IPS-20b (cell line): ENCODE results near the gene TACO1.
A peak's percentile ranks its signal among the peaks of the same experiment; 100 is the strongest.

Source experiments
- H3K27ac ChIP-seq: one replicate; pipeline ENCODE4 v1.5.1; 2013; ENCODE audit warnings: low read length
- H3K27me3 ChIP-seq: 2 replicates; pipeline ENCODE4 v1.6.1; 2013; ENCODE audit warnings: mild to moderate bottlenecking, low read length, inconsistent platforms; ENCODE audit not compliant: insufficient read depth
- H3K36me3 ChIP-seq: 2 replicates; pipeline ENCODE4 v1.6.1; 2013; ENCODE audit warnings: low read depth, mild to moderate bottlenecking, inconsistent platforms, low read length, moderate library complexity; ENCODE audit not compliant: insufficient read depth
- H3K4me1 ChIP-seq: 2 replicates; pipeline ENCODE4 v1.6.1; 2013; ENCODE audit warnings: mild to moderate bottlenecking, control low read depth, inconsistent platforms, low read length, moderate library complexity; ENCODE audit not compliant: insufficient read depth
- H3K4me3 ChIP-seq: 2 replicates; pipeline ENCODE4 v1.5.1; 2013; ENCODE audit warnings: mild to moderate bottlenecking, low read length, inconsistent platforms
- H3K9ac ChIP-seq: 2 replicates; pipeline ENCODE4 v1.6.1; 2013; ENCODE audit warnings: low read depth, mild to moderate bottlenecking, inconsistent platforms, low read length, moderate library complexity
- H3K9me3 ChIP-seq: 2 replicates; pipeline ENCODE4 v1.6.1; 2013; ENCODE audit warnings: mild to moderate bottlenecking, low read depth, low read length, inconsistent platforms; ENCODE audit not compliant: insufficient read depth

The TACO1 gene

GRCh38 chr17:63626551-63627180 is 26.0 kb downstream of the TACO1 start:
- no peaks in the 10 kb centered on the region for H3K9me3 ChIP-seq
- no peaks in the 10 kb centered on the region for H3K36me3 ChIP-seq
- H3K27ac ChIP-seq, result no peak overlapping the region
- H3K27me3 ChIP-seq, result no peaks in the 10 kb centered on the region
- no peak overlapping the region; the same call in 1 of the 2 replicates for H3K9ac ChIP-seq
- no peak overlapping the region for H3K4me3 ChIP-seq
- peaks cover 5% of the 10 kb centered on the region for H3K4me1 ChIP-seq

- H3K9ac ChIP-seq, result no peak overlapping the region
- peaks cover 14% of the 10 kb centered on the region for H3K4me1 ChIP-seq
Observed at GRCh38 chr17:63629627-63630026, 28.9 kb downstream of the TACO1 start.

GRCh38 chr17:63631062-63631461 is 30.4 kb downstream of the TACO1 start:
- H3K4me1 ChIP-seq, result peaks cover 14% of the 10 kb centered on the region
- H3K27me3 ChIP-seq, result no peaks in the 10 kb centered on the region
- H3K4me3 ChIP-seq, result no peak overlapping the region
- no peaks in the 10 kb centered on the region for H3K9me3 ChIP-seq
- no peak overlapping the region for H3K27ac ChIP-seq
- H3K36me3 ChIP-seq, result peaks cover 16% of the 10 kb centered on the region
- no peak overlapping the region for H3K9ac ChIP-seq

More at GRCh38 chr17:63629627-63630026, 28.9 kb downstream of the TACO1 start:
- no peaks in the 10 kb centered on the region for H3K9me3 ChIP-seq
- H3K4me3 ChIP-seq, result no peak overlapping the region
- H3K36me3 ChIP-seq, result peaks cover 3% of the 10 kb centered on the region; the same call in 1 of the 2 replicates
- no peak overlapping the region for H3K27ac ChIP-seq
- no peaks in the 10 kb centered on the region for H3K27me3 ChIP-seq

GRCh38 chr17:63631626-63632025 is 30.9 kb downstream of the TACO1 start:
- H3K4me3 ChIP-seq, result no peak overlapping the region
- H3K27ac ChIP-seq, result no peak overlapping the region
- H3K9ac ChIP-seq, result no peak overlapping the region
- H3K9me3 ChIP-seq, result no peaks in the 10 kb centered on the region
- peaks cover 14% of the 10 kb centered on the region for H3K4me1 ChIP-seq
- H3K27me3 ChIP-seq, result no peaks in the 10 kb centered on the region
- H3K36me3 ChIP-seq, result peaks cover 21% of the 10 kb centered on the region

GRCh38 chr17:63633742-63634141 is 33.0 kb downstream of the TACO1 start:
- H3K9ac ChIP-seq, result peak overlapping the region; percentile 44; the same call in 1 of the 2 replicates
- peaks cover 14% of the 10 kb centered on the region for H3K4me1 ChIP-seq
- H3K27me3 ChIP-seq, result no peaks in the 10 kb centered on the region
- H3K27ac ChIP-seq, result peak overlapping the region; percentile 25
- no peaks in the 10 kb centered on the region for H3K9me3 ChIP-seq
- H3K36me3 ChIP-seq, result peaks cover 24% of the 10 kb centered on the region
- 0 out of 2 replicates have a peak overlapping the region, but pooled peaks have one; percentile 1 for H3K4me3 ChIP-seq

GRCh38 chr17:63634163-63634562 is 33.5 kb downstream of the TACO1 start:
- peaks cover 14% of the 10 kb centered on the region for H3K4me1 ChIP-seq

GRCh38 chr17:63634816-63635215 is 34.1 kb downstream of the TACO1 start:
- peaks cover 24% of the 10 kb centered on the region for H3K36me3 ChIP-seq
- H3K4me1 ChIP-seq, result peaks cover 14% of the 10 kb centered on the region
- peak overlapping the region; percentile 44; the same call in 1 of the 2 replicates for H3K9ac ChIP-seq
- H3K27ac ChIP-seq, result no peak overlapping the region
- no peaks in the 10 kb centered on the region for H3K9me3 ChIP-seq
- H3K27me3 ChIP-seq, result no peaks in the 10 kb centered on the region
- no peak overlapping the region for H3K4me3 ChIP-seq

More at GRCh38 chr17:63634163-63634562, 33.5 kb downstream of the TACO1 start:
- no peaks in the 10 kb centered on the region for H3K27me3 ChIP-seq
- H3K36me3 ChIP-seq, result peaks cover 24% of the 10 kb centered on the region
- peak overlapping the region; percentile 44; the same call in 1 of the 2 replicates for H3K9ac ChIP-seq
- H3K4me3 ChIP-seq, result peak overlapping the region; percentile 1; the same call in 1 of the 2 replicates
- peak overlapping the region; percentile 25 for H3K27ac ChIP-seq
- H3K9me3 ChIP-seq, result no peaks in the 10 kb centered on the region

GRCh38 chr17:63635290-63635689 is 34.6 kb downstream of the TACO1 start:
- H3K9ac ChIP-seq, result no peak overlapping the region
- H3K4me1 ChIP-seq, result peaks cover 14% of the 10 kb centered on the region
- H3K36me3 ChIP-seq, result peaks cover 24% of the 10 kb centered on the region
- H3K27me3 ChIP-seq, result no peaks in the 10 kb centered on the region
- no peak overlapping the region for H3K4me3 ChIP-seq
- H3K27ac ChIP-seq, result no peak overlapping the region
- no peaks in the 10 kb centered on the region for H3K9me3 ChIP-seq

GRCh38 chr17:63635787-63636186 is 35.1 kb downstream of the TACO1 start:
- H3K4me3 ChIP-seq, result no peak overlapping the region
- H3K4me1 ChIP-seq, result peaks cover 14% of the 10 kb centered on the region
- peaks cover 24% of the 10 kb centered on the region for H3K36me3 ChIP-seq
- H3K27ac ChIP-seq, result no peak overlapping the region
- no peaks in the 10 kb centered on the region for H3K27me3 ChIP-seq
- no peak overlapping the region for H3K9ac ChIP-seq
- H3K9me3 ChIP-seq, result no peaks in the 10 kb centered on the region

- H3K9ac ChIP-seq, result no peak overlapping the region
- H3K36me3 ChIP-seq, result peaks cover 24% of the 10 kb centered on the region
- no peak overlapping the region for H3K4me3 ChIP-seq
- no peak overlapping the region for H3K27ac ChIP-seq
- H3K9me3 ChIP-seq, result no peaks in the 10 kb centered on the region
- H3K4me1 ChIP-seq, result peaks cover 5% of the 10 kb centered on the region
- H3K27me3 ChIP-seq, result no peaks in the 10 kb centered on the region
Observed at GRCh38 chr17:63639125-63639524, 38.4 kb downstream of the TACO1 start.

GRCh38 chr17:63640038-63640437 is 39.3 kb downstream of the TACO1 start:
- no peaks in the 10 kb centered on the region for H3K9me3 ChIP-seq
- no peaks in the 10 kb centered on the region for H3K4me1 ChIP-seq
- H3K27me3 ChIP-seq, result no peaks in the 10 kb centered on the region
- H3K4me3 ChIP-seq, result no peak overlapping the region
- no peak overlapping the region for H3K9ac ChIP-seq
- H3K36me3 ChIP-seq, result peaks cover 17% of the 10 kb centered on the region
- H3K27ac ChIP-seq, result no peak overlapping the region

- Histone ChIP-seq H3K9ac (no peak overlapping the region), H3K36me3 (0 out of 2 replicates have a peak, but pooled peaks cover under 1% of the 10 kb centered on the region), H3K4me3 (no peak overlapping the region), H3K27ac (no peak overlapping the region), H3K27me3 (no peaks in the 10 kb centered on the region), H3K9me3 (no peaks in the 10 kb centered on the region), H3K4me1 (peaks cover 1% of the 10 kb centered on the region)
Observed at GRCh38 chr17:63641692-63642448, 41.2 kb downstream of the TACO1 start.
